IPS DF 19.7 (cell line): ENCODE data around the gene KANK2.
"Not testable (repeated sequence)": the region's sequence is repeated elsewhere in the genome, so short reads cannot be mapped to it uniquely, and the experiment has no call there.

Experiments
- DNase-seq: peaks from one replicate; pipeline ENCODE4 v3.0.0-alpha.2; 2013; ENCODE audit warnings: low read depth, low spot score

KANK2 gene

DNA sequence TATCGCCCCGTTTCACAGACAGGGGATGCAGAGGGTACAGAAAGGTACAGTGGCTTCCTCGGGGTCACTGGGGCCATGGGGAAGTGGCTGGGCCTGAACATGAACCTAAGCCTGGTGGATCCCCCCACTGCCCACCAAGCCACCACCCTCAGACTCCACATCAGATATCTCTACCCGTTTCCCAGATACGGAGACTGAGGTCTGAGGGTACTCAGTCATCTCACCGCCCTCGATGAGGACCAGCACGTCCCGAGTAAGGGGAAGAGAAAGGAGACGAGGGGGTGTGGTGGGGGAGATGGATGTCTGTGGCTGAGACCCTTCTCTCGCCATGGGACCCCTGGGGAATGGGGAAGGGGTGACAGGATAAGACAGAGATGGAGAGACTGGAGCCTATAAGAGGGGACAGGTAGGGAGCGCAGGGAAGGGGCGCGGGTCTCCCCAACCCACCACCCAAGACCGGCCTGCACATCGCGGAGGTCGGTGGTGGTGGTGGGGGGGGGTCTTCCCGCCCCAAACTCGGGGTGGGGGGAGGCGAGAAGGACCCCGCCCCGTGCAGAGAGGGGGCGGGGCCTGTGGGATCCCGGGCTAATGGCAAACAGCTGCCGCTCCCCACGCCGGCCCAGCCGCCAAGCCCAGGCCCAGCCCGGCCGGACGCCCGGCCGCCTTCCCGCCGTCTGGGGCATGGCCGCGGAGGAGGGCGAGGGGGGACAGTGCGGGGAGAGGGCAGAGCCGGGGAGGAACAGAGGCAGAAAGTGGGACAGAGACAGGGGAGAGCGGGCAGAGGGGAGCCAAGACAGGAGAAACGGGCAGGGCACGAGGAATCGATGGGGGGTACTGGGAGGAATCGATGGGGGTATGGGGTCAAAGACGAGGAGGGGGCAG is 698 bp downstream of the KANK2 start:
- DNase-seq = no peak

- DNase-seq = no peak
These were observed 1.7 kb downstream of the KANK2 start for GRCh38 chr19:11195681-11196080.

GRCh38 chr19:11194656-11195558 is 2.4 kb downstream of the KANK2 start:
- DNase-seq = no peak

DNA sequence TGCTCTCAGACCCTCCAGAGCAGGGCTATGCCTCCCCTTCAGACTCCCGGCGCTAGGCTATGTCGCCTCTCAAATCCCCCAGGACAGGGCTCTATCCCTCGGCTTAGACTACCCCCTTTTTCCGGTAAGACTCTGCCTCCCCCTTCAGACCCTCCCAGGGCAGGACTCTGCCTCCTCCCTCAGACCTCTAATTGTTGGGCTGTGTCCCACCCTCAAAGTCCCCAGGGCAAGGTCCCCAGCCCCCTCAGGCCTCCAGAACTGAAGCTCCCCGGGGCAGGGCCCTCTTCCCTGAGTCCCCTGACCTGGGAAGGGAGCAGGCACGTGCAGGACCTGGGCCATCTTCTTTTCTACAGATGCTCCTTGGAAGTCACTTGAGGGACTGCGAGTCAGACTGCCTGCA is 3.2 kb downstream of the KANK2 start:
- DNase-seq = no peak

- no peak for DNase-seq
These were observed 4.1 kb downstream of the KANK2 start for GRCh38 chr19:11192957-11193939.

DNA sequence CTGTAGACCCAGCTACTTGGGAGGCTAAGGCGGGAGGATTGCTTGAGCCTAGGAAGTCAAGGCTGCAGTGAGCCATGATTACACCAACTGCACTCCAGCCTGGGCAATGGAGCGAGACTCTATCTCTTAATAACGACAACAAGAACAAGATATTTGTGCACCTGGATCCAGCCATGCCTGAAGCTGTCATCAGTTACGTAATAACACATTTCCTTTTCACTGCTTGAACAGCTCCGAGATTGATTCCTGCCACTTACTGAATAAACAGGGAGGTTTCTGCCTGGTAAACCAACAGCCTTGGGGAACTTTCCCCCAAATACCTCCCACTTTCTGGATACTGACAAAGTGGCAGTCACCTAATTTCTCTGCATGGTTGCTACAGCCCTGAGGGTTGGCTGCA is 5.4 kb downstream of the KANK2 start:
- DNase-seq = no peak

GRCh38 chr19:11191273-11191755 is 6.0 kb downstream of the KANK2 start:
- DNase-seq = no peak

- no peak for DNase-seq
These were observed 6.8 kb downstream of the KANK2 start for GRCh38 chr19:11190501-11190900.

DNA sequence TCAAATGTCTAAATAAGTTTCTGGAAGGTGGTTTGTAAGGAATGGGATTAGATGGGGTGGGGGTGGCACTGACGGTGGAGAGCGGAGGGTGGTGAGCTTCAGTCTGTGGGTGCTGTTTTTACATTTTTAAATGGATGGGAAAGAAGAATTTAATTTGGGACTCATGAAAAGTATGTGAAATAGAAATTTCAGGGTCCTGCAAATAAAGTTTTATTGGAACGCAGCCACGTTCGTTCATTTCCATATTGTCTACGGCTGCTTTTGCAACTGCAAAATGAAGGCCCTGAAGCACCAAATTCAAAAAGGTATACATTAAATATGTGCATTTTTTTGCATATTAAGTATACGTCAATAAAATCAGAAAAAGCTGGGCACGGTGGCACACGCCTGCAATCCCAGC is 9.9 kb downstream of the KANK2 start:
- no peak for DNase-seq

- DNase-seq = no peak
These were observed 14.4 kb downstream of the KANK2 start for GRCh38 chr19:11182994-11183393.

GRCh38 chr19:11181488-11181887 is 15.9 kb downstream of the KANK2 start:
- no peak for DNase-seq

- not testable (repeated sequence) for DNase-seq
These were observed 16.4 kb downstream of the KANK2 start for GRCh38 chr19:11180975-11181374.

GRCh38 chr19:11180346-11180745 is 17.0 kb downstream of the KANK2 start:
- DNase-seq = no peak

GRCh38 chr19:11179716-11180297 is 17.5 kb downstream of the KANK2 start:
- no peak for DNase-seq

GRCh38 chr19:11179145-11179465 is 18.2 kb downstream of the KANK2 start:
- DNase-seq = not testable (repeated sequence)

GRCh38 chr19:11177592-11177991 is 19.8 kb downstream of the KANK2 start:
- DNase-seq = no peak

- no peak for DNase-seq
These were observed 20.7 kb downstream of the KANK2 start for GRCh38 chr19:11176466-11177193.

DNA sequence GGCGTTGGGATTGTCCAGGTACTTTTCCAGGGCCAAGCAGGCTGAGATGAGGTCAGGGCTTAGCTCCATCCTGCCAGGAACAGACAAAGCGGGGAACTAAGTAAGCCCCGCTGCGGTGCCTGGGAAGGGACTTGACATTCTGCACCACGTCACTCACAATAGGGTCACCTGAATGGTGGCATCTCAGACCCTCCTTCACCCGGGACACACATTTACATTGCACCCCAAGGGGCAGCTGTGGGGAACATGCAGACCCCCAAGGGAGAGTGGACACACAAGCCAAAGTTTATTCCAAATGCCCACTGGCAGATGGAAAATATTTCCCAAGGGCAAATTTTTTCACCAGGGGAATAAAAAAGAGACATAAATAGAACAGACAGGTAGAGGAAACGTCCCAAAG is 21.4 kb downstream of the KANK2 start:
- no peak for DNase-seq

GRCh38 chr19:11174336-11174735 is 23.0 kb downstream of the KANK2 start:
- DNase-seq = no peak

DNA sequence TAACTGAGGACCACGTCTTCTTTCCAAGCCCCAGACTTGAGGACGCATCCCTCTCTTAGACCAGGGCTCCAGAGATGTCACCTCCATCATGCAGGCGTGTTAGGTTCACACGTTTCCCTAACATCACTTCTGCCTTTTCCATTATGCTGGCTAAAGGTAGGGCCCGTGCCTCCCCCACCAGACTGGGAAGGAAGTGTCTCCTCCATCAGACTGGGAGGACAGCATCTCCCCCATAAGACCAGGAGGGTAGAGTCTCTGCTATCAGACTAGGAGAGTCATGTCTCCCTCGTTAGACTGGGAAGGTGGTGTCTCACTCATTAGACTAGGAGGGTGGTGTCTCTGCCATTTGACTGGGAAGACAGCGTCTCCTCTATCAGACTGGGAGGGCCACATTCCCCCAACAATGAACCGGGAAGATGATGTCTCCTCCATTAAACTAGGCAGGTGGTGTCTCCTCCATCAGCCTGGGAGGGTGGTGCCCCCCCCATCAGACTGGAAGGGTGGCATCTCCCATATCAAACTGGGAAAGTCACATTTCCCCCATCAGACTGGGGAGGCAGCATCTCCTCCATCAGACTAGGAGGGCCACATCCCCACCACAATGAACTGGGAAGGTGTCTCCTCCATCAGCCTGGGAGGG is 23.7 kb downstream of the KANK2 start:
- DNase-seq = no peak
